ENCODE data around the gene KCNE5.

The KCNE5 gene

DNA sequence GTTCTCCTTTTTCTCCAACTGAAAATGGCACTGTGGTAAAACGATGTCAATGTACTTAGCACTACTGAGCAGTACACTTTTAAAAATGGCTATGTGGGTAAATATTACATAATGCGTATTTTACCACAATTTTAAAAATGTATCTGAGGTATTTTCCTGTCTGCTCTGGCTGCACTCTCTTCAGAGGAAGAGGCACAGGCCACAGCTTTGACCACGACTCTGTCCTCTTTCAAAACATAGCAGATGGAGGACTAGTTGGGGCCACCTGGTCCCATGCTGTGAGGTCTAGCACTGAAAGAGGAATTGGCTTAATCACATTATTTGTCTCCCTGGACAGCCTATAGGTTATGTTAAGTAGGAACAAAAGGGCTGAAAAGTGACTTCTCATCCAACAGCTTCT, 5.2 kb downstream of the KCNE5 start:
- H3K4me1 ChIP-seq (ENCODE audit: control insufficient read depth in 1 of 2, insufficient read depth in 2 of 2, low read length in 2 of 2): peaks cover 5 to 9% of the 10 kb centered on the region in 2 experiments
- no peak overlapping the region for H4K91ac ChIP-seq (ENCODE audit: low read depth, low read length)
- no peaks in the 10 kb centered on the region for H3K79me1 ChIP-seq (ENCODE audit: low read length)
- H3K27ac ChIP-seq (ENCODE audit: low read depth, low read length): no peak overlapping the region
- H3K9ac ChIP-seq (ENCODE audit: low read length): no peak overlapping the region
- no peak overlapping the region for H2AK5ac ChIP-seq (ENCODE audit: low read length)
- no peaks in the 10 kb centered on the region for H3K9me3 ChIP-seq (ENCODE audit: insufficient read depth, low read depth, low read length)
- H3K23ac ChIP-seq (ENCODE audit: low read length): no peak overlapping the region
- no peak overlapping the region for H3K4ac ChIP-seq (ENCODE audit: low read depth, low read length)
- no peak overlapping the region for H4K8ac ChIP-seq (ENCODE audit: low read depth, low read length)
- no peak overlapping the region for H2BK5ac ChIP-seq (ENCODE audit: low read depth, low read length, poor library complexity)
- H2BK120ac ChIP-seq (ENCODE audit: insufficient read depth, low read length, poor library complexity): no peak overlapping the region
- no peak overlapping the region for H3K4me3 ChIP-seq (ENCODE audit: low read depth, low read length)
- no peak overlapping the region for H3K4me2 ChIP-seq (ENCODE audit: low read length)
- no peak overlapping the region for H3K18ac ChIP-seq (ENCODE audit: low read length)
- no peaks in the 10 kb centered on the region for H3K36me3 ChIP-seq (ENCODE audit: control insufficient read depth in 1 of 2, insufficient read depth in 2 of 2, low read length in 2 of 2)
- H3K79me2 ChIP-seq (ENCODE audit: control insufficient read depth, insufficient read depth, low read length, poor library complexity): no peaks in the 10 kb centered on the region
- H3K14ac ChIP-seq (ENCODE audit: low read length): no peak overlapping the region
- DNase-seq: peak in 1 of 2 donors; percentile 10
- no peak overlapping the region for H4K12ac ChIP-seq (ENCODE audit: low read depth, low read length)
- no peak overlapping the region for H2BK12ac ChIP-seq (ENCODE audit: low read length)
- no CpG with 5 or more reads among the region's 3 CpGs for WGBS (ENCODE audit: extremely low coverage, insufficient coverage, insufficient read length)
- H3K27me3 ChIP-seq (ENCODE audit: insufficient read depth, low read length): no peaks in the 10 kb centered on the region
- no peak overlapping the region for H2AFZ ChIP-seq (ENCODE audit: insufficient read depth, low read length, poor library complexity)

DNA sequence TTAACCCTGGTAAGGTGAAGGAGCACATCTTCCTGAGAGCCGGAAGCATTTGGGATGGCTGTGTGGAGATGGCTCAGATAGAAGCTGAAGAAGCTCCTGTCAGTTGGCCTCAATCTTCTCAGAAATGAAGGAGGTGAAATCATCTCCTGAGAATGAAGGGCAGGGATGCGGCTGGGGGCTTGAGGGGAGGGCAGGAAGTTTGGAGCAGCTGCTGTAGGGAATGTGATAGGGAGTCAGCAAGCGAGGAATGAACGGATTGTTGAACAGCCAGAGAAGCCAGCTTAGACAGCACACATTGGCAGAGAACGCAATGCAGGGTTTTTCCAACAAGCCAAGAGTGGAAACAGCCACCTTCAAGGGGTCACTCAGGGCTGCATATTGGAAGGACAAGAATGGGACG, 10.0 kb downstream of the KCNE5 start:
- H3K4me3 ChIP-seq (ENCODE audit: low read depth, low read length): no peak overlapping the region
- no peak overlapping the region for H3K27ac ChIP-seq (ENCODE audit: low read depth, low read length)
- H2BK5ac ChIP-seq (ENCODE audit: low read depth, low read length, poor library complexity): no peak overlapping the region
- peaks cover 5% of the 10 kb centered on the region in 2 experiments for H3K4me1 ChIP-seq (ENCODE audit: control insufficient read depth in 1 of 2, insufficient read depth in 2 of 2, low read length in 2 of 2)
- H4K12ac ChIP-seq (ENCODE audit: low read depth, low read length): no peak overlapping the region
- no peak overlapping the region for H4K91ac ChIP-seq (ENCODE audit: low read depth, low read length)
- H2AFZ ChIP-seq (ENCODE audit: insufficient read depth, low read length, poor library complexity): no peak overlapping the region
- H2BK120ac ChIP-seq (ENCODE audit: insufficient read depth, low read length, poor library complexity): no peak overlapping the region
- H3K4me2 ChIP-seq (ENCODE audit: low read length): no peak overlapping the region
- no peaks in the 10 kb centered on the region for H3K27me3 ChIP-seq (ENCODE audit: insufficient read depth, low read length)
- no peaks in the 10 kb centered on the region for H3K79me2 ChIP-seq (ENCODE audit: control insufficient read depth, insufficient read depth, low read length, poor library complexity)
- no peak overlapping the region for H2BK12ac ChIP-seq (ENCODE audit: low read length)
- no CpG with 5 or more reads among the region's 6 CpGs for WGBS (ENCODE audit: extremely low coverage, insufficient coverage, insufficient read length)
- H3K36me3 ChIP-seq (ENCODE audit: control insufficient read depth in 1 of 2, insufficient read depth in 2 of 2, low read length in 2 of 2): no peaks in the 10 kb centered on the region
- H3K9ac ChIP-seq (ENCODE audit: low read length): no peak overlapping the region
- no peak overlapping the region for H3K14ac ChIP-seq (ENCODE audit: low read length)
- no peaks in the 10 kb centered on the region for H3K79me1 ChIP-seq (ENCODE audit: low read length)
- H3K18ac ChIP-seq (ENCODE audit: low read length): no peak overlapping the region
- no peak overlapping the region for H4K8ac ChIP-seq (ENCODE audit: low read depth, low read length)
- peak; percentile 70 to 74 for DNase-seq
- no peak overlapping the region for H3K4ac ChIP-seq (ENCODE audit: low read depth, low read length)
- no peak overlapping the region for H3K23ac ChIP-seq (ENCODE audit: low read length)
- H3K9me3 ChIP-seq (ENCODE audit: insufficient read depth, low read depth, low read length): no peaks in the 10 kb centered on the region
- no peak overlapping the region for H2AK5ac ChIP-seq (ENCODE audit: low read length)

DNA sequence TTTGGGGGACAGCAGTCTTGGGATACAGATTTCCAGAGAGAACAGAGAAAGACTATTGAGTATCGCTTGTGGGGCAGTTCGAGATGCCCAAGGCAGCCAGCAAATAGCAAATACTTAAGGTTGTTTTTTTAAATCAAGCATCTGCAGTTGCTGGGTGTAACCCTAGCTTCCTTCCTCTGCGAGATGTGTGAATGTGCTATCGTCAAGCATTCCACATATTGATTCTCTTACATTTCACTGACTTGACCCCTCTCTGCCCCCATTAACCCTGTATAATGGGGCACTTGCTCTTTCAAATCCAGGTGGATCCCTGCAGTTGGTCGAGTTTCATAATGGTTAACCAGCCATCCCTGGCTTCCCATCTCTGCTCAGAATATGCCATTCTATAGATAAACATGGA, 23.5 kb downstream of the KCNE5 start:
- no peak overlapping the region for H2BK120ac ChIP-seq (ENCODE audit: insufficient read depth, low read length, poor library complexity)
- peaks cover 3 to 4% of the 10 kb centered on the region in 2 experiments for H3K4me1 ChIP-seq (ENCODE audit: control insufficient read depth in 1 of 2, insufficient read depth in 2 of 2, low read length in 2 of 2)
- no peak overlapping the region for H3K9ac ChIP-seq (ENCODE audit: low read length)
- no CpG with 5 or more reads among the region's 5 CpGs for WGBS (ENCODE audit: extremely low coverage, insufficient coverage, insufficient read length)
- H2BK5ac ChIP-seq (ENCODE audit: low read depth, low read length, poor library complexity): no peak overlapping the region
- no peak overlapping the region for H2BK12ac ChIP-seq (ENCODE audit: low read length)
- H3K18ac ChIP-seq (ENCODE audit: low read length): no peak overlapping the region
- no peak overlapping the region for H3K14ac ChIP-seq (ENCODE audit: low read length)
- H3K4me3 ChIP-seq (ENCODE audit: low read depth, low read length): no peak overlapping the region
- H4K8ac ChIP-seq (ENCODE audit: low read depth, low read length): no peak overlapping the region
- H2AFZ ChIP-seq (ENCODE audit: insufficient read depth, low read length, poor library complexity): no peak overlapping the region
- no peak overlapping the region for H3K27ac ChIP-seq (ENCODE audit: low read depth, low read length)
- H4K12ac ChIP-seq (ENCODE audit: low read depth, low read length): no peak overlapping the region
- H3K36me3 ChIP-seq (ENCODE audit: control insufficient read depth in 1 of 2, insufficient read depth in 2 of 2, low read length in 2 of 2): no peaks in the 10 kb centered on the region
- H4K91ac ChIP-seq (ENCODE audit: low read depth, low read length): no peak overlapping the region
- H3K4me2 ChIP-seq (ENCODE audit: low read length): no peak overlapping the region
- no peak overlapping the region for H3K4ac ChIP-seq (ENCODE audit: low read depth, low read length)
- no peak overlapping the region for H3K23ac ChIP-seq (ENCODE audit: low read length)
- H2AK5ac ChIP-seq (ENCODE audit: low read length): no peak overlapping the region
- H3K79me1 ChIP-seq (ENCODE audit: low read length): no peaks in the 10 kb centered on the region
- DNase-seq: no peak
- no peaks in the 10 kb centered on the region for H3K79me2 ChIP-seq (ENCODE audit: control insufficient read depth, insufficient read depth, low read length, poor library complexity)
- no peaks in the 10 kb centered on the region for H3K9me3 ChIP-seq (ENCODE audit: insufficient read depth, low read depth, low read length)
- no peaks in the 10 kb centered on the region for H3K27me3 ChIP-seq (ENCODE audit: insufficient read depth, low read length)

DNA sequence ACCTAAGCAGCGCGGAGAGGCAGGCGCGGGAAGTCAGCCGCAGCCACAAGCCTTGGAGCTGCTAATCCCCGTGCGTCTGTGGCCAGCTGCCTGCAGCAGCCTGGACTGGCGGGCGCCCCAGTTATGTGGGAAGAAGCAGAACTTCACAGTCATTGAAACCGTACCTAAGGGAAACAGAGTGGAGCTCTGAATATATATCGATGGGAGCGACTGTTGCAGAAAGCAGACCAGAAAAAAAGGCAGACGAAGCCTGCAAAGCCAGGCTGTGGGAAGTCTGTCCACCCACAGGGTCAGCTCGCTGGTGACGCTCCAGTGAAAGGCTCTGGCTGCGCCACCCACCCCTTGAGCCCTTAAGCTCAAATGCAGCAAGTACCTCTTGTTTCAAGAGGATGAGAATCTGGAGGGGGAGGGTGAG, 24.7 kb downstream of the KCNE5 start:
- no peak overlapping the region for H4K12ac ChIP-seq (ENCODE audit: low read depth, low read length)
- H4K91ac ChIP-seq (ENCODE audit: low read depth, low read length): no peak overlapping the region
- no CpG with 5 or more reads among the region's 16 CpGs for WGBS (ENCODE audit: extremely low coverage, insufficient coverage, insufficient read length)
- H3K4me1 ChIP-seq (ENCODE audit: control insufficient read depth in 1 of 2, insufficient read depth in 2 of 2, low read length in 2 of 2): peaks cover 3 to 4% of the 10 kb centered on the region in 2 experiments
- H3K79me2 ChIP-seq (ENCODE audit: control insufficient read depth, insufficient read depth, low read length, poor library complexity): no peaks in the 10 kb centered on the region
- H3K4me3 ChIP-seq (ENCODE audit: low read depth, low read length): no peak overlapping the region
- H3K4ac ChIP-seq (ENCODE audit: low read depth, low read length): no peak overlapping the region
- H3K23ac ChIP-seq (ENCODE audit: low read length): no peak overlapping the region
- no peak overlapping the region for H2BK12ac ChIP-seq (ENCODE audit: low read length)
- no peaks in the 10 kb centered on the region for H3K27me3 ChIP-seq (ENCODE audit: insufficient read depth, low read length)
- no peak for DNase-seq
- no peak overlapping the region for H2BK120ac ChIP-seq (ENCODE audit: insufficient read depth, low read length, poor library complexity)
- no peak overlapping the region for H3K9ac ChIP-seq (ENCODE audit: low read length)
- H4K8ac ChIP-seq (ENCODE audit: low read depth, low read length): no peak overlapping the region
- peak overlapping the region; percentile 45 for H3K4me2 ChIP-seq (ENCODE audit: low read length)
- no peak overlapping the region for H2BK5ac ChIP-seq (ENCODE audit: low read depth, low read length, poor library complexity)
- H3K9me3 ChIP-seq (ENCODE audit: insufficient read depth, low read depth, low read length): no peaks in the 10 kb centered on the region
- no peak overlapping the region for H3K14ac ChIP-seq (ENCODE audit: low read length)
- no peak overlapping the region for H2AFZ ChIP-seq (ENCODE audit: insufficient read depth, low read length, poor library complexity)
- no peak overlapping the region for H2AK5ac ChIP-seq (ENCODE audit: low read length)
- no peak overlapping the region for H3K27ac ChIP-seq (ENCODE audit: low read depth, low read length)
- no peaks in the 10 kb centered on the region for H3K36me3 ChIP-seq (ENCODE audit: control insufficient read depth in 1 of 2, insufficient read depth in 2 of 2, low read length in 2 of 2)
- H3K18ac ChIP-seq (ENCODE audit: low read length): no peak overlapping the region
- H3K79me1 ChIP-seq (ENCODE audit: low read length): no peaks in the 10 kb centered on the region
